Purkinje cell (primary cell): ENCODE results near the gene MEF2C. TPM values are rescaled to one million over a fixed set of nuclear protein-coding genes. Genes with fewer than 3 reads are reported as not detected.

ENCODE experiments used
- polyA plus RNA-seq: library from polyadenylated mRNA; unstranded; fragments of >200 nt; fragmentation: Nextera tagmentation; gene quantifications from 2 replicates; pipeline ENCODE4 v1.2.1, GENCODE V29; 2014

The MEF2C gene
- polyA plus RNA-seq = 324 and 372 TPM in 2 replicates

DNA sequence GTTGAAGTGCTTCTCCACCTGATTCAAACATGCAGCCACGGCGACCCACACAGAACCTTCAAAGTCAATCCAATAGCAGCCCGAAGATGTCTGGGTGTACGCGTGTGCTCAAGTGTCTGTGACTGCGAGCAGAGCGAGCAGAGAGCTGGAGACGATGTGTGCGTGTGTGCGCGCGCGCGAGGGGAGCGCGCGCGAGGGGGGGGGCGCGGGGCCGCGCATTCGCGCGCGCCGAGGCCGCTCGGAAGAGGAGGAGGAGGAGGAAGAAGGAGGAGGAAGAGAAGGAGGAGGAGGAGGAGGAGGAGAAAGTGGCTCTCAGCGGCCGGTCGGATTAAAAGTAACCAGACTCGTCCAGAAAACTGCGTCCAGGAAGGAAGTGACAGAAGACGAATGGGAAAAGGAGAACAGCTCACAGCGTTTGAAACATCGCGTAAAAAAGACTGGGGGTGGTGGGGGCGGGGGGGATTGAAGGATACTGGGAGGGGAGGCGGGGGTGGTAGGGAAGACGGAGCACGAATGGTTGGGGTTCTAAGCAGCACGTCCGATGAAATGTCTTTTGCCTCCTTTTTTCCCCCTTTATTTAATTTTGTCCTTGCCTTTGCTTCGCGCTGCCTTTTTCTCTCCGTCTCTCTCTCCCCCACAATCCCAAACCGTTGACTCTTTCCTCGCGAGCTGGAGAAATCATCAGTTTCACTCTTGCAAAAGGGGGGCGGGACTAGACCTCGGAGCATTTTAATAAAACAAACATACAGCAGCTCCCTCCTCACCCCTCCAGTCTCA is at the start of gene MEF2C:
TSS of gene MEF2C (minus strand) at position 126 of the 777 bp plus-strand sequence. CDS start 59,396 bp downstream, outside the sequence.

